Ureter (tissue), 1 donor: ENCODE data around the gene ME3. TPM values are rescaled to one million over a fixed set of nuclear protein-coding genes. Genes with fewer than 3 reads are reported as not detected.
"Not testable (repeated sequence)": the region's sequence is repeated elsewhere in the genome, so short reads cannot be mapped to it uniquely, and the experiment has no call there.

Experiments used
- DNase-seq: peaks from one replicate; pipeline ENCODE4 v3.0.0-alpha.2; 2020; ENCODE audit warnings: low spot score
- total RNA-seq: library from RNA; stranded (reverse); gene quantifications from one replicate; pipeline ENCODE4 v1.2.4, GENCODE V29; 2023
- donor health status: DM: yes; HTN: yes; CAD: no.

ME3 gene
- total RNA-seq, 1 donor from 2014 or later, result 40.2 TPM

- DNase-seq, result no peak
These were observed 8.7 kb downstream of the ME3 start for GRCh38 chr11:86663761-86664160.

- DNase-seq, result no peak
These were observed 9.1 kb downstream of the ME3 start for GRCh38 chr11:86663291-86663690.

GRCh38 chr11:86660736-86661135 is 11.7 kb downstream of the ME3 start:
- DNase-seq, result no peak

GRCh38 chr11:86660088-86660487 is 12.3 kb downstream of the ME3 start:
- DNase-seq, result no peak

- no peak for DNase-seq
These were observed 13.9 kb downstream of the ME3 start for GRCh38 chr11:86658534-86658933.

GRCh38 chr11:86645212-86645611 is 27.2 kb downstream of the ME3 start:
- DNase-seq, result not testable (repeated sequence)

- DNase-seq, result no peak
These were observed 28.1 kb downstream of the ME3 start for GRCh38 chr11:86644291-86644690.

GRCh38 chr11:86641537-86642261 is 30.7 kb downstream of the ME3 start:
- no peak for DNase-seq

- DNase-seq, result no peak
These were observed 33.3 kb downstream of the ME3 start for GRCh38 chr11:86639137-86639536.

GRCh38 chr11:86638673-86639072 is 33.7 kb downstream of the ME3 start:
- no peak for DNase-seq

- DNase-seq, result no peak
These were observed 34.4 kb downstream of the ME3 start for GRCh38 chr11:86637988-86638387.

GRCh38 chr11:86636275-86636674 is 36.1 kb downstream of the ME3 start:
- DNase-seq, result no peak

- no peak for DNase-seq
These were observed 39.7 kb downstream of the ME3 start for GRCh38 chr11:86632499-86633269.

- DNase-seq, result no peak
These were observed 42.0 kb downstream of the ME3 start for GRCh38 chr11:86630229-86630981.

- DNase-seq, result no peak
These were observed 43.2 kb downstream of the ME3 start for GRCh38 chr11:86629045-86629706.

- DNase-seq, result no peak
These were observed 44.5 kb downstream of the ME3 start for GRCh38 chr11:86627776-86628455.

- no peak for DNase-seq
These were observed 46.4 kb downstream of the ME3 start for GRCh38 chr11:86625981-86626380.

- no peak for DNase-seq
These were observed 46.9 kb downstream of the ME3 start for GRCh38 chr11:86625544-86625943.

GRCh38 chr11:86624366-86624765 is 48.0 kb downstream of the ME3 start:
- DNase-seq, result no peak

GRCh38 chr11:86623736-86624135 is 48.7 kb downstream of the ME3 start:
- no peak for DNase-seq

GRCh38 chr11:86623041-86623621 is 49.3 kb downstream of the ME3 start:
- DNase-seq, result no peak
